ENCODE results near the gene LRRK2.
"Not testable (repeated sequence)": the region's sequence is repeated elsewhere in the genome, so short reads cannot be mapped to it uniquely, and the experiment has no call there.

Gene LRRK2

DNA sequence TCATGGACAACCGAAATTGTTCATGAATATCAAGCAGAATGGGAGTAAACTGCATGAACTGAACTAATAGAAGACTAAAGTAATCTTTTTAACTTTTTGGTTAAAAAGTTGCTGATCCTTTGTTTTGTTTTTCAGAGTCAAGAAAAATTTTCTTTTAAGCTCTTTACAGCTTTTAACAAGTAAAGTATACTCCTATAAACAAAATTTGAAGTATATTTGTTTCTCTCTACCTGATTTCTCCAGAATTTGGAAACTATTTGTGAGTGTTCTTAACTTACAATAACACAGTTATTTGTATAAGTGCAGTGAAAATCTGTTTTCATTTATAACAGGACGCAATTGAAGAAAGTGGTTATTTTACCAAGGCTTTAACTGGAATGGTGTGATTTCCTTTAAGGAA lies 12.2 kb upstream of the LRRK2 start:
- DNase-seq: no peak

DNA sequence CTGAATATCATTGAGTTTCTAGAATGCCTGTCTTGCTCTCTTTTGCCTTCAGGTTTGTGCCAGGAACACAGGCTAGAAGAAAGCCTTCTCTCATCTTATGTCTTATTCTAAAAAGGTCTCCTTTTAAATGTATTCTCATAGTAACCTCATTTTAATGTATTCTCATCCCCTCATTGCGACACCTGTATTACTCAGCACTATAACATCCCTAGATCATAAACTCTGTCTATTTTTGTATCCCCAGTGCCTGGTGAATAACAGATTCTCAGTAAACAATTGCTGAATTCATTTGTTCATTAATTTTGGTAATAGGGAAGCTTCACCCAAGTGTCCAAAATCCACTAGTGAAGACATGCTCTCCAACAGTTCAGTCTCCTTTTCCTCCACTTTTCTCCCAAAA lies 8.8 kb upstream of the LRRK2 start:
- no peak for DNase-seq

DNA sequence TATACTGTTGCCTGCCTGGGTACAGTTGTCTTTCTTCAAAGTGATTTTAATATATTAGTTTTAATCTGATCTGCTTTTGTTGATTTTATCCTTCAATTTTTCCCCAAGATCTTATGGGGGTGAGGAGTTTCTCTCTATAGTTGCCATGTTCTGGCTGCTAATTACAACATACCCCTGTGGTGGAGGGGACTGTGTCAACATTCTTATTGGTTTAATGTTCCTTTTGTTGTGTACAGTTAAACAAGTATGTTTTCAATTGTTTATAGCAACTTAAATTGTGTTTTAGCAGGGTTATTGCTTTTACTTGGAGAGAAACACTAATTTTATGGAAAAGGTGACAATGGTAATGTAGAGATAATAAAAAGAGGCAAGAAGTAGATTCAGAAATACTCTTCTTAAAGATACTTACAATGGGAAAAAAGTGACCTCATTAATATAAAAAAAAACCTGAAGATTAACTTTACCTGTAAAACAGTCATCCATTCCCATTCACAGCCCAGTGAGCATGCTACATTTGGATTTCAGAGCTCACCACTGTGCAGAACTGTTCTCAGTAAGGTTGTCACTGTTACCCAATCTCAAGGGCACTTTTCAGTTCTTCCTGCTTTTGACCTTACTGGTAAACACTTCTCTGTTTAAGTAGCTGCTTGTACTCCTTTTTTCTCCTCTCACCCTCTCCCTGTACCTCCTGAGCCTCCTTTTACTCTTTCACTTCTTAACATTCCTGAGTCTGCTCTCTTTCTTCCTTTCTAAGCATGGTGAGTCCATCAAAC lies 8.1 kb upstream of the LRRK2 start:
- DNase-seq: no peak

- no peak for DNase-seq
These were observed 5.0 kb upstream of the LRRK2 start for GRCh38 chr12:40219760-40220159.

DNA sequence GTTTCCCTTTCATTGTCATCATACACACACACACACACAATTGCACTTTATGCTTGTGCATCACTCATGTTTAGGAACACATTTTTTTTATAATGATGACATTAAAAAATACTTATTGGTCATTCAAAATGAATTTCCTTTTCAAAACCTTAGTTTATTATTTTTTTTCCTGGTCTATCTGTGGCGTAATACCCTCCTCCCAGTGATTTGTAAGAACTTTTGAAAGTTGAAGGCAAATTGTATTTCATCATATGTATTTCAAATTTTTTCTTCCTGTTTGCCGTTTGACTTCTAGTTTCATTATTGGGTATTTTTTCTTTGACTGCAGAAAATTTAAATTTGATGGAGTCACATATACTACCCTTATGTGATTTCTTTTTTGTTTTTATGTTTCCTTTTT lies 2.5 kb upstream of the LRRK2 start:
- no peak for DNase-seq

GRCh38 chr12:40223646-40224045 lies 1.2 kb upstream of the LRRK2 start:
- DNase-seq: no peak

DNA sequence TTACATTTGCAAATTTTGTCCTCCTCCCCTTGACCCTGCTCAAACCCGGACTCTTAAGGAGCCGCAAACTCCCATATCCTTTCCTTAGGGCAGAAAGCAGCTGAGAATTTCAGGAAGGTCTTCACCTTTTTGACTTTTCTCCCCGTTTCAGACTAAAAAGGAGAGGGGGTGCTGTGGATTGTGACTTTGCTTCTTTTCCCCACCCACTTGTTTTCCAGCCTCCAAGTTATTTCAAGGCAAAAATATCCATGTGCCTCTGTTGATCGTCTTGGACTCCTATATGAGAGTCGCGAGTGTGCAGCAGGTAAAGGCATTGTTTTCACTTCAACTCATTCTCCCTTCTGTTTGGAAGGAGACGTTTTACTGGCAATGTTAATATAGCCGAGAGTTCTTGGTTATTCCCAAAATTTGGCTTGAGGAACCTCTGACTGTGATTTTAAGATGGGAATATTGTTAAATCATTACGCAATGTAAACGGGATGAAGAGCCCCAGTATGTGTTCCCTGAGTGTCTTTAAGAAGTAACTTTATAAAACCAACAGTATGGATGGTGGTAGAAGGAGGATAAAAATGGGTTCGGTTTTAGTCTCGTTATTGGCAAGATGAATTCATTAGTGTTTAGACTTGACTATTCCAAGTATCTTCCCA lies 663 bp downstream of the LRRK2 start:
- peak in 3 of 56 donors; percentile 18 to 41 (median 21) for DNase-seq

GRCh38 chr12:40225984-40226602 lies 1.3 kb downstream of the LRRK2 start:
- no peak for DNase-seq

DNA sequence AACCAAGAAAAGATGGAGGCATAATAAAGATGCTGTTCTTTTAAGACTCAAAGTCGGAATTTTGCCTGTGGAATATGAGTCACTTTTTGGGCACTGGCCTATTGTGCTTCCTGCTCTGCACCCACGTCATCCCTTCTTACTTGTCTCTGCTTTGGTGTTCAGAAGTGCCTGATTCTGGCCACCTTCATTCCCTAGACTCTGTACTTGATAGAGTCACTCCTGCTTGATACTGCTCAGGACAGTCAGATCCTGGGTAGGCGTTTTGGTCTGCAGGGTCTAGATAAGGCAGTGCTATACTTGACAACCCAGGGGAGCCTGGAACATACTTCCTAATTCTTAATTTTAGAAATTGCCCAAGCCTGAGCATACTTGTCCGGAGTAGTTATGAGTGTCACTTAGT lies 1.9 kb downstream of the LRRK2 start:
- peak in 4 of 56 donors; percentile 0 to 23 (median 4) for DNase-seq

- no peak for DNase-seq
These were observed 2.6 kb downstream of the LRRK2 start for GRCh38 chr12:40227447-40227846.

DNA sequence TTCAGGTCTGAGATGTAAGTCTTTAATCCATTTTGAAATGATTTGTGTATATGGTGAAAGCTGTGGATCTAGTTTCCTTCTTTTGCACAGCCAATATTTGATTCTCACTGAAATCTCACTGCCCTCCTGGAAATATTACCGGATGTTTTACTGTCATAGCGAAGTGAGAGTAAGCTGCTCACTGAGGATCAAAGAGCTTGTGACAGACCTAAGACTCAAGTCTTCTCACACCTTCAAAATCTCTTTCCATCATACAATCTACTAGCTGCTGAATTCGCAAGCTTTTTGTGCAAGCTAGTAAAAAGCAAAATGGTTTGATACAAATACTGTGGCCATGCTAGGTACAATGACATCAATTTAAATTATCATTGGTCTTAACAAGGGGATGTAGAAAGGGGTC lies 3.9 kb downstream of the LRRK2 start:
- no peak for DNase-seq

DNA sequence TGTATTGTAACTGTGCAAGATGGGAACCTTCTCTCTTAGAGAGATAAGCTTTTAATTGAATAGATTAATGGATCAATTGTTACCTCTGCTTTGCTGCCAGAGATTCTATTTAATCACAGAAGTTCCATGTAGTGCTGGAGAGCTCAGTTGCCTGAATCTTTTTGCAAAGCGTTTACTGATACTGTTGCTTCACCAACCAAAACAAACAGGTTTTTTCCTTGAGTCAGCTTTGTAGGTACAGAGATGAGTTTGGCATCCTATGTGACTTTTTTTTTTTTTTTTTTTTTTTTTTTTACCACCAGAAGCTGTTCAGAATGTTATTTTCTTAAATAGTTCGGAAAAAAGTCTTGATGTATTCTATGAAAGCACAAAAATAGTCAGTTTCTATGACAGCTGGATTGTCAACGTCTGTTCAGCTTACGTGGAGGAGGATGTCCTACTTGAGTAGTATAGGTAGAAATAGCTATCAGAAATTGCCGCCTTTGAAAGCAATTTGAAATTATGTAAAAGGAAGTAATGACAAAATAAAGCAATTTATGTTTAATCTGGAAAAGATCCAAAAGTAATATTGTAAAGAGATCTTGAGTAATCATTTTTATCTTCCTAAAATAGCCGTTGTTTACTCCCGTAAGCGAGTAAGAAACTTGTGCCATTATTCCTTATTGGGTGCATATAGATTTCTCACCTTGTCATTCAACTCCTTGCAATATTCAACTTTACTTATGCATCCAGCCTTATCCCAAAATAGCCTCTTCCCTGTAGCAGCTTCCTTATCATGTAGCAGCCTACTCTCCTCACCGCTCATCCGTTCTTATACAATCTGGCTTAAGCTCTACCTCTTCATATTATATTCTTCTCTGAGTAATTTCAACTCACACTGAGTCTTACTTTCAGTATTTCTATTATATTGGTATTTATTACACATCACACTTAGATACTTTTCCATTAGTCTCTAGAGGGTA lies 5.2 kb downstream of the LRRK2 start:
- peak in 4 of 56 donors; percentile 1 to 23 (median 16) for DNase-seq

DNA sequence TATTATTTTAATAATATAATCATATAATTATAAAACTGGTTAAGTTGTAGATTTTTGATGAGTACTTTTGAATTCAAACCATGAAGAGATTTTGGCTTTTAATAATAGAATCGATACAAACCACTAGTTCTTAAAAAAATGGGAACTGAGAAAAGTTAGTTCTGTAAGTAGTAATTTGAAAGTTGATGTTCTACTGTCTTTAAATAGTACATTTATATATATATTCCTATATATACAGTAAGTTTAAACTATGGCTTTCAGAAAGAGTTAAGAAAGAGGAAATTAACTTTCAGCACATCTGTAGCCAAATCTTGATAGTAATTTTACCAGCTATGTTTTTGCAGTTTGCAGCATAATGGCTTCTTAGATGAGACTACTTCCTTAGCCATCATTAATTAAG lies 7.8 kb downstream of the LRRK2 start:
- no peak for DNase-seq

DNA sequence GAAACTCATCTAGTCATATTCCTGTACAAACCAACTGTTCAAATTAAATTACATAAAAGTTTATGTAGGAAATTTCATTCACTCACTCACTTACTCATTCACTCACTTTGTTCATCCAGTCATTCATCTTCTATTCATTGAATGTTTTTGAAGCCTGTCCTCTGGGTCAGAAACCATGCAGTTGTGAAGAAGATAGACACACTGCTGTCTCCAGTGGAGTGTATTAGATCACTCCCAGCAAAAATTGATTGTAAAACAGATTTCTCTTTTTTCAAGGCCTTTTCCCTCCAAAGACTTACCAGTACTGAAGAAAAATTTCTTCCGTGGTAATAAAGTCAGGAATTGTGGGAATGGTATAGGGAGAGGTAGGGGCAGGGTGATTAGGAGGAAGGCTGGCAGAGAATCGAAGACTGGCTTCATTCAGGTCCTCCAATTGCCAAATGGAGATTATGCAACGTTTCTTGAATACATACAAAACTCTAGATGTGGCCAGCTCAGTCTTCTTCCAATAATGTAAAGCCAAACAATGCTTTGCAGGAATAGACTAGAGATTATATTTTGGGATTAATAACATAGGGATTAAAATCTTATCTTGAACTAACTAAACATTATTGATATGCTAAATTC lies 9.1 kb downstream of the LRRK2 start:
- DNase-seq: no peak

- DNase-seq: no peak
These were observed 11.6 kb downstream of the LRRK2 start for GRCh38 chr12:40236357-40236850.

DNA sequence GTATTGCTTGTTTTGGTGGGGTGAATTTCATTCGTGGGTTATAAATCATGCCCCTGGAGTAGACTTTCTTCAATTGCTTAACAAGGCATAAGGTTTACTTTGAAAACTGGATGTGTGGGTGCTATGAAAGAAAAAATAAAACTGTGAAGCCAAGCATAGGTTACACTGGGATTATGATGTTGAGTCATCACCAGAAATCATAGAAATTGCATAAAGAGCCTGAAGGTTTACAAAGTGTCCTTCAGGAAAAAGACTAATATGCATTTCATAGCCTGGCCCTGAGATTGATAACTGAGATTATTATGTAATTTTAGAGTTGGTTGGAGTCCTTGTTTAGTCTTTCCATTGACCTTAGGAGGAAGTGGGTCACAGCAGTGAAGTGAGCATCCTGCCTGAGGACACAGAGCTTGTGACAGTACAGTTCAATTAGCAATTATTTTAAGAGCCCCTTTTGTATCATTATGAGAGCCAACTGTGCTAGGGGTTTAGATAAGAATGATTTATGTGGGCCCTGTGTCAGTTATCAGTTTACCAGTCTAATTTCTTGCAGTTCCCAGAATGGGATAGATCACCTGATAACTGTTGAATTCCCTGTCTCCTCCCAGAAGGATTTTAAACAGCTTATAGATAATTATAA lies 13.6 kb downstream of the LRRK2 start:
- DNase-seq: no peak

- no peak for DNase-seq
These were observed 14.2 kb downstream of the LRRK2 start for GRCh38 chr12:40238979-40239378.

- no peak for DNase-seq
These were observed 16.0 kb downstream of the LRRK2 start for GRCh38 chr12:40240779-40241178.

DNA sequence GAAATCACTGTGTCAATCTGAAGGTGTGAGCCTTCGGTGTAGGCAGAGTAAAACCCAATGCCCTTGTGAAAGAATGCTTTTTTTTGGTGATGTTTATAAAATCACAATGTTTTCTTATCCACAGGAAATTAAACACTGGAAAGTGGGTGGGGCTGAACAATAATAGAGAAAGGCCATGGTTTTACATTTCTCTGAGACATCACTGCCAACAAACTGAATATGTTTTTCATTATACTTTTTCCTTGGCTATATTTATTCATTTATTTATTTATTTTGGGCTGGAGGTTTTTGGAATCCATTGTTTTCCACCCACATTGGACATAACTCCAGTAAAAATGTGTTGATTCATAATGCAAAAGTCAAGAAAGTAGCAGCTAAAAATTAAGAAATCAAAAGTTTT lies 16.9 kb downstream of the LRRK2 start:
- DNase-seq: no peak

DNA sequence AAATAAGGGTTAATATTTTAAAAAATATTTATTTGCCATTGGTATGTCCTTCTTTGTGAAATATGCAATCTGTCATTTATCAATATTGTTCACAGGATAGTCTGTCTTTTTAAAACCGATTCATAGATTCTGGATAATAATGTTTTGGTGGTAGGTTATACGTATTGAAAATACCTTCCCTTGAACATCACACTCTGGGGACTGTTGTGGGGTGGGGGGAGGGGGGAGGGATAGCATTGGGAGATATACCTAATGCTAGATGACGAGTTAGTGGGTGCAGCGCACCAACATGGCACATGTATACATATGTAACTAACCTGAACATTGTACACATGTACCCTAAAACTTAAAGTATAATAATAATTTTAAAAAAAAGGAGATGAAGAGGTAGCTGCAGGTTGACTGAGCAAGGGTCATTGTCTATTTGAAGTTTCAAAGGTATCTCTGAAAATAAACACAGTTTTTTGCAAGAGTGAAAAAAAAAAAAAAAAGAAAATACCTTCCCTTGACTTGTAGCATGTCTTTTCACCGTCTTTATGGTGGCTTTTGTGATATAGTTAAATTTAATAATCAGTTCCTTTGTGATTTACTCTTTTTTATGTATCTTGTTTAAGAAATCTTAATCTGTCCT lies 19.8 kb downstream of the LRRK2 start:
- not testable (repeated sequence) for DNase-seq

All from nucleus accumbens (tissue), 56 donors.